Stimulated activated CD4-positive, alpha-beta T cell treated with anti-CD3 and anti-CD28 coated beads, Interleukin-1b, Interleukin-23, amount 100 ng/mL, for 4 hours (primary cell): ENCODE data around the gene GH1.
"Not testable (repeated sequence)": the region's sequence is repeated elsewhere in the genome, so short reads cannot be mapped to it uniquely, and the experiment has no call there.

Experiments
- DNase-seq, 2 donors: peaks; one replicate each; pipeline ENCODE4 v3.0.0-alpha.2; 2020; ENCODE audit warnings: low read depth in 2 of 2

GH1 gene

GRCh38 chr17:63896524-63897354, 21.9 kb downstream of the GH1 start, which contains the start of gene CSH1:
Gene CSH1 (minus strand): TSS chr17:63896574. CDS start chr17:63896511, 63 bp downstream.
- not testable (repeated sequence) for DNase-seq

- DNase-seq: not testable (repeated sequence)
These were observed 23.8 kb downstream of the GH1 start for GRCh38 chr17:63894821-63895220.

GRCh38 chr17:63894021-63894420, 24.6 kb downstream of the GH1 start:
- not testable (repeated sequence) for DNase-seq

- not testable (repeated sequence) for DNase-seq
These were observed 26.2 kb downstream of the GH1 start for GRCh38 chr17:63892316-63893037.

GRCh38 chr17:63889026-63889848, 29.4 kb downstream of the GH1 start:
- DNase-seq: peak in 1 of 2 donors; percentile 10

GRCh38 chr17:63885119-63885518, 33.5 kb downstream of the GH1 start:
- not testable (repeated sequence) for DNase-seq

GRCh38 chr17:63882626-63883126, 36.0 kb downstream of the GH1 start:
- not testable (repeated sequence) for DNase-seq

GRCh38 chr17:63881935-63882601, 36.6 kb downstream of the GH1 start, which contains the start of gene GH2:
Gene GH2 (minus strand): TSS chr17:63881944. CDS start chr17:63881801, 143 bp downstream.
- DNase-seq: peak; percentile 37 to 56

- DNase-seq: not testable (repeated sequence)
These were observed 37.3 kb downstream of the GH1 start for GRCh38 chr17:63881337-63881736.

- DNase-seq: no peak
These were observed 37.9 kb downstream of the GH1 start for GRCh38 chr17:63880706-63881105.

GRCh38 chr17:63878413-63878812, 40.2 kb downstream of the GH1 start:
- DNase-seq: not testable (repeated sequence)

- not testable (repeated sequence) for DNase-seq
These were observed 43.9 kb downstream of the GH1 start for GRCh38 chr17:63874693-63875092.

- DNase-seq: not testable (repeated sequence)
These were observed 44.5 kb downstream of the GH1 start for GRCh38 chr17:63874061-63874626.

- DNase-seq: not testable (repeated sequence)
These were observed 45.1 kb downstream of the GH1 start, which contains the start of gene CSH2 for GRCh38 chr17:63873577-63873976. Gene CSH2 (minus strand): TSS chr17:63873677. CDS start chr17:63873614, 63 bp downstream.

GRCh38 chr17:63871646-63872365, 46.8 kb downstream of the GH1 start:
- not testable (repeated sequence) for DNase-seq

- not testable (repeated sequence) for DNase-seq
These were observed 48.4 kb downstream of the GH1 start for GRCh38 chr17:63870292-63870665.

GRCh38 chr17:63869491-63870291, 48.9 kb downstream of the GH1 start:
- not testable (repeated sequence) for DNase-seq
